Right lobe of liver (tissue), 4 donors: ENCODE data around the gene SRC.

Experiments
- CTCF ChIP-seq, 4 donors: fragments of 200-600 bp in 3 of 4; fragments of 450-650 bp in 1 of 4; IDR thresholded peaks; one replicate each; pipeline versions ENCODE4 v1.5.1 to v1.8.0; 2016 to 2022; ENCODE audit warnings: antibody characterized with exemption in 4 of 4, mild to moderate bottlenecking in 2 of 4
- POLR2A ChIP-seq: fragments of 450-650 bp; IDR thresholded peaks from one replicate; pipeline ENCODE4 v1.6.1; 2017; ENCODE audit warnings: antibody characterized with exemption, mild to moderate bottlenecking
- donor health status: DM: no; HTN: no; CAD: no.
- donor health status: DM: no; HTN: no; CAD: no.
- donor health status: DM: no; HTN: yes; CAD: no.

GRCh38 chr20:37313546-37314091 is 32.3 kb upstream of the SRC start:
- TF ChIP-seq CTCF (IDR thresholded peaks at IDR 0.05) (no peak), POLR2A (no peak)
